Putamen (tissue), 1 donor: Measurements from ENCODE around the gene NLGN1.

ENCODE experiments used
- DNase-seq: peaks from one replicate; pipeline ENCODE4 v3.0.0-alpha.2; 2016; ENCODE audit warnings: low spot score

NLGN1 gene

GRCh38 chr3:174335324-174335723 lies 937.8 kb downstream of the NLGN1 start:
- DNase-seq = no peak

GRCh38 chr3:174335910-174336309 lies 938.4 kb downstream of the NLGN1 start:
- no peak for DNase-seq
